GM21447 (cell line): Measurements from ENCODE around the gene TACR1.

Experiments
- ATAC-seq: cut with Tn5 transposase; IDR thresholded peaks from one replicate; pipeline ENCODE4 v1.9.1; 2021; ENCODE audit not compliant: unreplicated experiment

The TACR1 gene

DNA sequence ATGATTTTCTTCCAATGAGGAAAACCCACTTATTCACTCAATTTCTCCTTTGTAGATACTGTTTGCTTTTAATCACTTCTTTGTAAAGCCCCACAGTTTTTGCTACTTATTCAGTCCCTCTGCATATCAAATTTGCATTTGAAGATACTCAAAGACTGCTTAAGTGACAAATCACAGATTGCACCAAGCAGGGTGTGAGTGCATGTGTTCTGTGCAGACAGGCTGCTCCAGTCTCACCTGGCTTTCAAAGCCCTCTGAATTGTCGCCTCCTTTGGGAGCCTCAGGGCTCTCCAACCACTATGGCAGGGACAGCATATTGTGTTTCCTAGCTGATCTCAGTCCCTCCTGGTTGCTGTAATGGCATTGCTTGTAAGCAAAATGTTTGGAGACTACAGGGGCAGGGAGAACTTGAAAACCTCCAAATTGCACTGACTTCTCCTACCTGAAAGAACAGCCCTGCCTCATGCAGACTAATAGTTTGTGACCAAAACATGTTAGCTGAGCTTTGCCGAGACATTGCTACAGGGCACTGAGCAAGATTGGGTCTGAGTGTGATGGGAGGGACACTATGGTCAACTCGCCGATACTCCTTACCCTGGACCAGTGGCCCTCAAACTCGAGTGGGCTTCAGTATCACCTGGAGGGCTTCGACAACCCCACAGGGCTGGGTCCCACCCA, 144.0 kb downstream of the TACR1 start:
- ATAC-seq: no peak

DNA sequence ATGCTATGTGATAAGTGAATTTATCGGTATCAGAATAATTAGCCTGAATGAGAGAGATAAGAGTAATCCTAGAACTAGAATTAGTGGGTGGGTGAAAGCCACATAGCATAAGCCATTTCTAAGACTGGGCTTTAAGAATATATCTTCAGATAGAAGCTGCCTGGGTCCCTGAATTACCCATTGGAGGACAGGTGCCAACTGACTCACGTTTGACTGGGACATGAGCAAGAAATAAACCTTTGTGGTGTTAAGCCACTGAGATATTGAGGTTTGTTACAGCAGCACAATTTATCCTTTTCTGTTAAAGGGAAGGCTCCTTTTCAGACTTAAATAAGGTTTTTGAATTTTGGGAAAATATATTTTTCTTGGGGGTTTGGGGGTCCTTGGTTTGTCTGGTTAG, 145.0 kb downstream of the TACR1 start:
- no peak for ATAC-seq

DNA sequence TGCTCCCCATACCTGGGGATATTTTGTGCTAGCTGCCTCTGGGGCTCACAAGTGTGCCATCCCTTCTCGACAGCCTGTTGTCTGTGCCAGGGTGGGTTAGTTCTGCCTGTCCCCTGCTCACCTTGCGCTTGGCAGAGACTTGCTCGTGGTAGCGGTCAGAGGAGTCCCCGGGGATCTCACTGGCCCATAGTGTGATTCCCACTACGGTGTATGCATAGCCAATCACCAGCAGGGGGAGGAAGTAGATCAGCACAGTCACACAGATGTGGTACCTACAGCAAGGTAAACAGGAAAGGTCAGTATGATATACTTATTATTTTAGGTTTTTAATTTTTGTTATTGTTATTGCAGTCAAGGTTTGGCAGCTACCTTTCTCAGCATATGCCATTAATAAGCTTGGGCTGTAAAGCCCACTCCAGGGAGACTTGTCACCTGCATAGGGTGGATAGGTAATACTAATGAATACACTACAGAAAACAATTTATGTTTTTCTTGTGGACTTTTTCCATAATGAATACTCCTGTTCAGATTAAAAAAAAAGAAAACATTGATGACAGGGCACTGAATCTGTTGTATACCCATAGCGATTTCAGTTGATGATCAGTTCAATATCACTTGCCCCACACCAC, 145.7 kb downstream of the TACR1 start:
- ATAC-seq: peak; percentile 86

DNA sequence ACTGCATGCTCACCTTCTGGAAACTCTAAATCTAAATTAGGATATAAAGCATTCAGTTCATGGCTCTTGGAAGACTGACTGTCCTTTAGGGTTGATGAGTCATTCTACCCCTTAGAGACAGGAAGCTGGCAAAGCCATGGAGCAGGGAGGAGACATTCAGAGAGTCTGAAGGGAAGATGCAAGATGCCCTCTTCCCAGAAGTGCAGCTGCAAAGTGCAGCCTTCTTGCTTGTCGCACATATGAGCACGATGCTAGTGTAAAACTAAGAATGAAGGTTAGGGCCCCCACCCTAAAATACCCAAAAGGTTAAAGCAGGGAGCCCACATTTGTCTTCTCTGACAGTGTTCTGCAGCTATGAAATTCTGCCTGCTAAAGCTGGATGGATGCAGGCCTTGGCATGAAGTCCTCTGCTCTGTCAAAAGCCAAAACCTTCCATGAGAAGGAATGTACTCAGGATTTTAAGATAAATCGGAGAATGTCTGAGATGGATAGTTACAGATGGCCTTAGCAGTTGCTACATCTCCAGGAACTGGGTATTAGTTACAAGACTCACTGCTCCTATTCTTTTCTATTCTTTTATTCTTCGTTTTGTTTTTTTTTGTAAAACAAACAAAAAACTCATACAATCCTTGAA, 151.2 kb downstream of the TACR1 start:
- no peak for ATAC-seq

DNA sequence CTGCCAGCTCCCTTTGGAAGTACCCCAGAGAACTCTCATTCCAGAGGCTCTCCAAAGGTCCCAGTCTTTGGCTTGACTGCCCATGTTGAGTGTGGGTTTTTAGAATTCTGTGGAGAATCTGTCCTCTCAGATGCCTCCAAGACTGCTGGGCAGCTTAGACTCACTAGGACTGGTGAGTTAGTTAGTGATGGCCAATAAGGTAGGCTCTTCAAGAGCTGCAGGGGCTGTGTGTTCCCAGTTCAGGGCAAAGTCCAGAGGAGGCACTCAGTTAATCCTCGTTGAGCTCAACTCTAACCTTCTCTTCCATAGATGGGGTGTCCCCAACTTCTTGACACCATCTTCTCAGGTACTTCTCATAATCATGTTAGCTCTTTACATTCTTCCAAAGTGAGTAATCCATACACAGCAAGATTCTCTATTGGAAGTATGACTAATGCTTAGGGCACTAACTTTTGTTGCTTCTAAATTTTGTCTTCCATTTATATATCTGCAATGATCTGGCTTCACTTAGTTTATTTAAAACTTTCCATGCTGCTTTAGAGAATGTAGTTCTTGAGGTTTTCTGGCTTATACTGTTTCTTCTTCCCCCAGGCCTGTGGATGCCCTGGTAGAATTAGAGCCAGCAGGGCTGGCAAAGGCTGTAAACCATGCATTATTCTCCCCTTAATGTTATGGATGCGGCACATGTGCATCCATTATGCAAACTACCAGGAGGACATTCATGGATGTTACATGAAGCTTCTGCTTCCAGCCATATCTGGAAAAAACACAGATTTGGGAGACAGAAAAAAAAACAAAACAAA, 151.9 kb downstream of the TACR1 start:
- ATAC-seq: no peak

DNA sequence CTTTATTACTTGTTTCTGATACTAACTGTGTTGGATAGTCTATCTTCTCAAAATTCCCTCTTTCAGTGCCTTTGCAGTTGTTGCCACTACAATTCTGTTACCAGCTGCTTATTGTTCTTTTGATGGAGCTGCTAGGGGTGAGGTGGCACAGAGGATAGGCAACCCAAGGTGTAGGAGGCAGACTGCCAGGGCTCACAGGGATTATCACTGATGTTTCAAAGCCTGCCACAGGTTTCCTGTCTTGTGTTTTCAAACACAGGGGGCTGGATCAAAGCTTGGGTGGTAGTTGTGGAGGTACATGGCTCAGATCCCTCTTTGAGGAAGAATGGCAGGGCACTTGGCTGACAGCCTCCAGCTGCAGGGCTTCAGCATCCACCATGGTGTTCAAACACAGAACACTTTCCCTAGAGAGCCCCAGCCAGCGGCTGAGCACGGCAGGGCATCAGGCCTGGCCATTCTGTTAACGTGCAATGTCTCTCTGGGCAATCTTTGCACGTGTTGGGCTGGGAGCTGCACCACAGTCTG, 153.7 kb downstream of the TACR1 start:
- no peak for ATAC-seq

DNA sequence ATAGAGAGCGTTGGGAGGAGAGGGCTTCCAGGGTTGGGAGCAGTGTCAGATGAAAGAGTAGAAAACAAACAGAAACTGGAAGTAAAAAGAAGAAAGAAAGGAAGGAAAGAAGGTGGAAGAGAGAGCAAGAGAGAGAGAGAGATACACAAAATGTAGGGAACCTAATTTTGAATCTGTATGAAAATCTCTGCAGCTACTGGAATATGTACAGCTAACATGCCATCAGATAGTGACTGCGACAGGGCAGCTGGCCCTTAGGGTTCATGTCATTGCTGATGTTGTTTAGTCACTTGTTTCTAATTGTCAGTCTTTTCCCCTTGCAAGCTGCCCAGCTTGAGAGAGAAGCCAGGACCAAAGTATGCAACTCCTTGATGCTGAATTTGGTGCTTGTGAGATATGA, 155.0 kb downstream of the TACR1 start:
- ATAC-seq: no peak

DNA sequence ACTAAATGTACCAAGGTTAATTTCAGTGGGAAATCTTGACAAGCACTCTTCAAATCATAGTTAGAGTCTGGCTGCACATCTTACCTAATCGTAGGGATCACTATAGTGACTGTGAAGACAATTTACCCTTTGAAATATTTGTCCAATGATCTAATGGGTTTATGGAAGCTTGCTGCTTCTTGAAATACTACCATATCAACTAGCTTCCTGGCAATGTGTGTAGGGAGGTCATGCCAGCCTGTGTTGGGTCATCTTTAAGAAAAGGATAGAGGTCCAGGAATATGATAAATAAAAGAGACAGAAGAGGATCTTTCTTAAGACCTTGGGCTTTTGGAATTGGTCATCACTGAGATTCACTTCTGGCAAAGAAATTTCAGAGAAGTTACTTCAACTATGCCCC, 156.5 kb downstream of the TACR1 start:
- no peak for ATAC-seq

DNA sequence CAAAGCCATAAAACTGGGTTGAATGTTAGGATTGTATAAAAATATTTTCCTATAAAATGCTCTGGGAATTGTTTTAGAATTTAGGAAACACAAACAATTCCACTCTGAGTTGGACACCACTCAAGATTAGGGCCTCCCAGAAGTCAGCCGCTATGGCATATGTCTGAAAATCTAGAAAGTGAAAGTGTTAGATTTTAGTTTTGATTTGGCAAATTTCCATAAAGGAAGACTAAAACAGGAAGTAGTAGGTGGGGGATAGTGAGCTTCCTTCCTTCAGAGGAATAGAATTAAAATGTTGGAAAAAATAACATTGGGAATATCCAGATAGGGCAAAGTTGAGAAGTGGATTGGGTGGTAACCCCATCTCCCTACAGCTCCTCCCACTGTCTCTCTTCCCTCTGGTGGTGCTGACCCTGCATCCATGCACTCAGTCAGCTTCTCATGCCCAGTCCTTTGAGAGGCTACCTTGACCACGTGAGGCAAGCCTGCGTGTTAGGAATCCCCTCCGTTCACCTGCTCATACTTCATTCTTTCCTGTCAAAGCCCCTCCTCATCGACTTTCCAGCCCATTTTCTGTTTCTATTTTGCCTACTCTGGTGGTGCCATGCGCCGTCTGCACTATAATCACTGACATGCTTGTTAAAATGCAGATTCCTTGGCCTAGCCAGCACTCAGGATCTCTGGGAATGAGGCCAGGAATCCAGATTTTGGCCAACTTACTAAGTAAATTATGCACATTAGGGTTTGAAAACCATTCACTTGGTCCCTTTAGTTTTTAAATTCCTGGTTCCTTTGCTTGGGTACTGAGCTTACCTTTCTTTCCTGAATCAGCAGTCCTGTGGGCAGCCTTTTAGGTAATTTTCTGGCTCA, 157.4 kb downstream of the TACR1 start:
- ATAC-seq: no peak

DNA sequence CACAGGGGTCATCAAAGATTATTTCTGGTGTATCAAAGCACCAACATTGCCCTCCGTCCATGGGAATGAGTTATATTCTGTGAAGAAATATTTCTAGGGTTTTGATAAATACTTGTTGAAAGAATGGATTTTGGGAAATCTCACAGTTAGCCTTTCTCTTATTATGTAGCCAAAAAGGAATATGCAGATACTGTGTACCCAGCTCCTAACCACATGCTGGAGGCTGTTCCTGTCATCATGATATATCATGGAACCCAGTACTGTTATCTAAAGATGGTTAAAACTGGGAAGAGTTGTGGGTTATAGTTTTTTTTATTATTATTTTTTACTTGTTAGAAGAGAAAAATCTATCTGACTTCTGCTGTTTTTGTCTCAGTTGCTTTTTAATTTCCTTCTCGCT, 158.1 kb downstream of the TACR1 start:
- no peak for ATAC-seq

DNA sequence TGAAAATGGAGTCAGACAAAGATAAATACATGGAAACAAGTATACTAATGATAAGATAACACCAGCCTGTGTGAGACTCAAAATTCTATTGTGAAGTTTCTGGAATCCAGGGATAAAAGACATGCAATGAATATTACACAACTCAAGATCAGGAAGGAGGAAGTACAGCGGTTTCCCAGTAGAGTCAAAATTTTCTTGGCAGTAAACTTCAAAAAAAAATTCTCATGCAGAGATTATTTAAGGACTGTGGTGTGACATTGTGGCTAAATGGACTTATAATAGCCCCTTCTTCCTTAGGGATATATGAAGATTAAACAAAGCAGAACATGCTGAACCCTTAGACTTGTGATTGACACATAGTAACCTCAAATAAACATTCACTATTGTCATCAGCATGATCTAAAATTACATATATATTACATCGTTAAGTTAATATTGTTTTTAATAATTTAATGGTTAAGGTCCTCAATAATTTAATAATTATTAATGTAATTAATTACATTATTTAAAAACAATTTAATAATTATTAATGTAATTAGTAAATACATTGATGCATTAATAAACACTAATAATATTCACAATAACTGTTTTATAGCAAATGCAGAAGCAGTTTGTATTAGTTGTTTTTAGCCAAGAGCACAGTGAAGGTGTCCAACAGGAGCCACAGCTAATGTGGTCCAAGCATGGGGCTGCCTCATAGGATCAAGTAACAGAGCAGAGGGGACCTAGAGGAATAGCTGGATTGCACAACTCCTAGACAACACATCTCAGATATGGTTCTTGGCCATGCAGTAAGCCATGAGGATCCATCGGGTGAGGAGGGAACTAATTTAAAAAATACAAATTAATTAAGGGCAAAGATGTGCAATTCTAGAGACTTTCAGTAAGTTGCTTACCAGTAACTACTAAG, 163.6 kb downstream of the TACR1 start:
- no peak for ATAC-seq

DNA sequence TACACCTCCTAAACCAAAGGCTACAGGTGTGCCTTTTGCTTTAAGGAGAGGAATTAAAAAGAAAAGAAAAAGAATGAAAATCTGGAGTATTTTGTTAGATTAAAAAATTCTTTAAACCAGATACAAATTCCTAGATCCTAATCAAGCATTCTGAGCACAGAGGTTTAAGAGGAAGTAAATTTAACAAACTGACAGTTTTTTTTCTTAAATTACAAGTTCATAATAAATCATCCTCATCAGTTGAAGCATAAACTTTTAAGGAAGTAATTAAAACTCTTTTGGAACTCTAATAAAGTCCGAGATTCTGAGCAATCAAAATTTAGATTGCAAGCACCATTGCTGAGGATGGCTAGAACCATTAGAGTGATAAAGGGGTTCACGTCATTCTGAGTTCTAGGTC, 165.8 kb downstream of the TACR1 start:
- no peak for ATAC-seq

DNA sequence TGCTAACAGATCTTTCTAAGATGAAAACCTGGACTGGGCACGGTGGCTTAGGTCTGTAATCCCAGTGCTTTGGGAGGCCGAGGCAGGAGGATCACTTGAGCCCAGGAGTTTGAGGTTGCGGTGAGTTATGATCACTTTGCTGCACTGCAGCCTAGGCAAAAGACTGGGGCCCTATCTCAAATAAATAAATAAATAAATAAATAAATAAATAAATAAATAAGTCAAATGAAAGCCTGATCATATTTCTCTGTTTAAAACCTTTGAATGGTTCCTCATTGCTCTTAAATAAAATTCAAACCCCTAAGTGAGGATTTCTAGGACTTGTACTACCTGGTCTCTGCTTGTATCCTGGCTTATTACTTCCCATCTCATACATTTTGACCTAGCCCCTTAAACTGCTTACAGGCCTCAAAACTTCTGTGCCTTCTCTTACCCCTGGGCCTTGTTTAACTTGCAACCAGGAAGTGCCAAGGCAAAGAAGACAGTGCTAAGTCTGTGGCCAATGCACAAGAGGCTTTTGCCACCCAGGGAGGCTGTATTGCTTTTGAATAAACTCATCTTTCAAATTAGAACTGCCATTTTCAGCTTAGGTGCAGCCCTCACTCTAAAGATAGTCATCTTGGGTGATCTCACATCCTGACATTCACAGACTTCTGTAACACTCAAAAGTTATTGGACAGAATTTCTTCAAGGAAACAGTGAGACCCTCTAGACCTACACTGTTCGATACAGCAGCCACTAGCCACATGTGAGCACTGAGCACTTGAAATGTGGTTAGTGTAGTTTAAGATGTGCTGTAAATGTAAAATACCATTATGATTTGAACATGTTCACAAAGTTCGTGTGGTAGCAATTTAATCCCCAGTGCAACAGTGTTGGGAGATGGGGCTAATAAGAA, 167.2 kb downstream of the TACR1 start:
- no peak for ATAC-seq

DNA sequence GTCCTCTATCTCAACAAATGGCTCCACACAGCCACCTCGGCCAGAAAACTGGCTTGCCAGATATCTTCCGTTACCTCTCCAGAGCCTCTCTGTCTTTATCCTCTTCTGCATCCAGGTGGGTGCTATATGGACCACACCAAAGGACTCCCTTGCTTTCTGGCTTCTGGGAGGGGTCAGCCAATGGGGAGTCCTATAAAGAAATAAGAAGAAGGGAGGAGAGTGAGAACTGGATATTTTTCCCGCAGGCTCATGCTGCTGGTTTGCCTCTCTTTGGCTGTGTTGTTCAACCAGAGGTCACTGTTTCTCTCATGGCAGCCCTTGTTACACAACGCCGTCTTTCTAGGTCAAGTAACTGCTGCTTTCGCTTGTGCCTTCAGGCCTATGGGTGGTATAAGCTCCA, 168.1 kb downstream of the TACR1 start:
- no peak for ATAC-seq

DNA sequence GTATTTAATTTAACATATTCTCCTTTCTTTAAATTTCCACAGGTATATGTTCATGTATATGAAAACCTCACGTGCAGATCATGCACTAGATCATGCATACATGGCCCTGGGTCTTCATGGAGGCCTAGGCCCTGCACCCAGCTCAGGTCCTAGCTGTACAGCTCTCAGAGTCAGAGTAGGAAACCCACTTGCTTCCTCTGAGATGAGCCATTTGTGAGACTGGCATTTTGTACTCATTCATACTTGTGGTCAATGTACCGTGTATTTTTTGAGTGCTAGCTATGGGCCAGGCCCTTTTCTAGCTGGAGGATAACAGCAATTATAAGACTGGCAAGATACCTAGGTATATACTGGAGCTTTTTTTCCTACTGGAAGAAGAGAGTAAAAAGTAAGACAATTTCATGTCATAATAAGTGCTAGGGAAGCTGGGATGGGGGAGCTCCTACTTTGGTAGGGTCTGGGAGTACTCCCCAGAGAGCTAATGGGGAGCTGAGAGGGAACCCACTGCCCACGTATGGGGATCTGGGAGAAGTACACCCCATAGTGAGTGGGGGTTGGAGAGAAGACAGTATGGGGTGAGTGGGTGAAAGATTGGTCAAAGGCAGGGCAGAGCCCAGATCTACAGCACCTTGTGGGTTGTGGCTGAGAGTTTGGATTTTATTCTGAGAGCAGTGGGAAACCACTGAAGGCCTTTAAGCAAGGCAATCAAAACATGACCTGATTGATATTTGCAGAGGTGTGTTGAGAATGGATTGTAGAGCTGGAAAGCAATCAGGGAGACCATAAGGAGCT, 168.9 kb downstream of the TACR1 start:
- ATAC-seq: no peak

DNA sequence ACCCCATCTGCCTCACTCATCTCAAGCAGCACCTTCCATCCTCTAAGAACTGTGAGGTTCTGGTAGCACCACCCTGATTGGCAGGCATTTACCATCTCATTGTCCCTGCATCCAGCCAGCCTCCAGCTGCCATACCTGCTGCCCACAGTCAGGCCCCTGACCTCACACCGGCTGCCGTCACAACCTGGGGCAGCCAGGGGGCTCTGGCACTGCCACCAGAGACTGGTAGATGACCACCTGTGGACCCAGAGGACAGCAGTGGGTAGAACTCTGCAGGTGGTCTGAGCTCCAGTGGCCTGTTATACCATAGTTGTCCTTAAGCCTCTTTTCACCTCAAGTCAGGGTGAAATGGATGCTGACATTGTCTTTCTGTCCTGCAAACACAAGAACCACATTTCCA, 171.4 kb downstream of the TACR1 start:
- ATAC-seq: no peak

DNA sequence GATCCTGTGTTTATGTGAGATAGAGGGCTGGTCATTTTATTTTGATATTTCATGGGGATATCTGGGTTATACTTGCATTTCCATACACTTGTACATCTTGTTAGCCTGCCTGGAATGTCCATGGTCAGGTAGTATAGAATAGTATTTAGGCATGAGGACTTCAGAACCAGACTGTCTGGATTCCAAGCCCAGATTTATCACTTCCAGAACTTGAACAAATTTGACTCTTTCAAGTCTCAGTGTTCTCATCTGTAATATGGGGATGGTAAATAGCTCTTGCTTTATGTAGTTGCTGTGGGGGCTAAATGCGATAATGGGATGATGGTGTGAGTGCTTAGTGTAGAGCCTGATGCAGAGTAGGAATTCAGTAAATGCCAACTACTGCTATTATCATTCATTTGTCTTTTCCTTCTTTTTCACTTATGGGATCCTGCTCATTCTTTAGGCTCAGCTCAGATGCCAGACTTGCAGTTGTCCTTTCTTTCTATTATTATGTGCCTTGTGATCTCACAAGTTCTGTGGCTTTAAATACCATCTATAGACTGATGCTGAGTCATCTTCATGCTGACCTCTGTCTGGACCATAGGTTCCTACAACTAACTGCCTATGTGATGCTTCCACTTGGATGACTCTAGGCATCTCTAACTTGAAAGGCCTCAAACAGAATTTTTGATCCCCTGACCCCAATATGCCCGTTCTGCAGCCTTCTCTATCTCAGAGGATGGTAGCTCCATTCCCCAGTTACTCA, 173.5 kb downstream of the TACR1 start:
- no peak for ATAC-seq
